Measurements from ENCODE around the gene RFPL2. TPM values are rescaled to one million over a fixed set of nuclear protein-coding genes. Genes with fewer than 3 reads are reported as not detected.

The RFPL2 gene
- total and polyA plus RNA-seq, 2 donors (not counting 3 experiments of a cell fraction or from before 2014, with no cell fraction given), result not detected

GRCh38 chr22:32237906-32238305 lies 33.0 kb upstream of the RFPL2 start:
- dilution Hi-C loops (cut with MboI; ENCODE audit: extremely low pct_ligation_motif_present, low sequenced_read_pairs), result no loop called here
- Histone ChIP-seq H3K4me1 (ENCODE audit: control insufficient read depth, extremely low read depth, insufficient read depth, low read length) (no peaks in the 10 kb centered on the region), H3K79me2 (ENCODE audit: control insufficient read depth, insufficient read depth, low read length) (no peaks in the 10 kb centered on the region), H3K36me3 (ENCODE audit: control insufficient read depth in 2 of 2, extremely low read depth in 1 of 2, insufficient read depth in 2 of 2, low read length in 2 of 2) (no peaks in the 10 kb centered on the region), H3K27ac (ENCODE audit: insufficient read depth, low read depth, low read length) (no peak overlapping the region), H3K27me3 (ENCODE audit: control insufficient read depth in 2 of 2, insufficient read depth in 2 of 2, low read length in 2 of 2) (no peaks in the 10 kb centered on the region), H3K9me1 (replicated peaks; ENCODE audit: control insufficient read depth, extremely low read depth, insufficient read depth, low read length) (no peaks in the 10 kb centered on the region), H3K9me3 (replicated peaks; ENCODE audit: control insufficient read depth, insufficient read depth, low read length) (no peaks in the 10 kb centered on the region), H3K4me3 (replicated peaks in 1 of 3; ENCODE audit: insufficient read depth in 1 of 3, low read depth in 1 of 3, low read length in 3 of 3) (no peak overlapping the region), H3K9ac (replicated peaks; ENCODE audit: extremely low read depth, insufficient read depth, low read length) (no peak overlapping the region), H4K20me1 (replicated peaks; ENCODE audit: control insufficient read depth, extremely low read depth, insufficient read depth, low read length) (no peaks in the 10 kb centered on the region), H3K4me2 (ENCODE audit: insufficient read depth, low read length) (no peak overlapping the region), H2AFZ (ENCODE audit: low read depth, low read length) (no peak overlapping the region)
- intact Hi-C loops (cut with micrococcal nuclease), result no loop called here
- POLR2A ChIA-PET, result no interaction called here
- BruUV-seq (replicated peaks), result no TSS peak
- TF ChIP-seq CTCF (IDR thresholded peaks at IDR 0.05; ENCODE audit: extremely low read depth in 1 of 2, insufficient read depth in 1 of 2, low read depth in 1 of 2, low read length in 2 of 2) (no peak), GATA2 (IDR thresholded peaks at IDR 0.05; ENCODE audit: insufficient read depth, insufficient read length, low read depth, low read length) (no peak), MAX (IDR thresholded peaks at IDR 0.05; ENCODE audit: insufficient read depth, insufficient read length) (no peak), FOS (IDR thresholded peaks at IDR 0.05; ENCODE audit: borderline replicate concordance, insufficient read depth, low read length) (no peak), POLR2A (IDR thresholded peaks at IDR 0.05; ENCODE audit: low read depth, low read length) (no peak), MYC (IDR thresholded peaks at IDR 0.05; ENCODE audit: low read depth, low read length) (no peak), JUN (IDR thresholded peaks at IDR 0.05; ENCODE audit: borderline replicate concordance, insufficient read depth, insufficient read length, low read depth) (no peak), EZH2 (IDR thresholded peaks at IDR 0.05; ENCODE audit: borderline replicate concordance, low read depth, low read length, severe bottlenecking) (no peak), POLR2AphosphoS5 (IDR thresholded peaks at IDR 0.05; ENCODE audit: insufficient read depth, low read depth, low read length) (no peak)
- CTCF ChIA-PET, result no interaction called here
- no peak for DNase-seq (ENCODE audit: low read depth, low spot score)
- FAIRE-seq, result no peak
